Measurements from ENCODE around the gene PDIK1L.
"Not testable (repeated sequence)": the region's sequence is repeated elsewhere in the genome, so short reads cannot be mapped to it uniquely, and the experiment has no call there.

Gene PDIK1L

GRCh38 chr1:26084844-26085243 lies 26.8 kb upstream of the PDIK1L start:
- no peak for TF ChIP-seq CTCF (IDR thresholded peaks at IDR 0.05; ENCODE audit: borderline replicate concordance, insufficient read depth, low read depth, low read length)
- H3K4me3 ChIP-seq (ENCODE audit: low read depth, low read length), result no peak overlapping the region

- TF ChIP-seq CTCF (IDR thresholded peaks at IDR 0.05; ENCODE audit: borderline replicate concordance, insufficient read depth, low read depth, low read length), result no peak
Observed at GRCh38 chr1:26089125-26089524, 22.5 kb upstream of the PDIK1L start.

GRCh38 chr1:26090893-26091292 lies 20.7 kb upstream of the PDIK1L start:
- TF ChIP-seq CTCF (IDR thresholded peaks at IDR 0.05; ENCODE audit: borderline replicate concordance, insufficient read depth, low read depth, low read length), result no peak
- no peak overlapping the region for H3K4me3 ChIP-seq (ENCODE audit: low read depth, low read length)

More at GRCh38 chr1:26089125-26089524, 22.5 kb upstream of the PDIK1L start:
- no peak overlapping the region for H3K4me3 ChIP-seq (ENCODE audit: low read depth, low read length)

DNA sequence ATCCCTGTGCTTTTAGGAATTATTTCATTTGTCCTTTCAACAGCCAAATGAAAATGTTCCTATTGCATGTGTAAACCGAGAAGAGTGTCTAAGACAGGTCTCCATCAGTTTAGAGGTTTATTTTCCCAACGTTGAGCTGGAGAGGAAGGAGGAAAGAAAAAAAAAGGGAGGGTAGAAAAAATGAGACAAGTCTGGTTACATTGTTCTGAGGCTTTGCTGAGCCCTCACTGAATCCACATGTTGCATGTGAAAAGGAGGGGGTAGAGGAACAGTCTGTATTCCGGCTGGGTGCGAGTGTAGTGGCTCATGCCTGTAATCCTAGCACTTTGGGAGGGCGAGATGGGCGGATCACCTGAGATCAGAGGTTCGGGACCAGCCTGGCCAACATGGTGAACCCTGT lies 19.2 kb upstream of the PDIK1L start:
- no peak overlapping the region for H3K4me3 ChIP-seq (ENCODE audit: low read depth, low read length)
- TF ChIP-seq CTCF (IDR thresholded peaks at IDR 0.05; ENCODE audit: borderline replicate concordance, insufficient read depth, low read depth, low read length), result no peak

DNA sequence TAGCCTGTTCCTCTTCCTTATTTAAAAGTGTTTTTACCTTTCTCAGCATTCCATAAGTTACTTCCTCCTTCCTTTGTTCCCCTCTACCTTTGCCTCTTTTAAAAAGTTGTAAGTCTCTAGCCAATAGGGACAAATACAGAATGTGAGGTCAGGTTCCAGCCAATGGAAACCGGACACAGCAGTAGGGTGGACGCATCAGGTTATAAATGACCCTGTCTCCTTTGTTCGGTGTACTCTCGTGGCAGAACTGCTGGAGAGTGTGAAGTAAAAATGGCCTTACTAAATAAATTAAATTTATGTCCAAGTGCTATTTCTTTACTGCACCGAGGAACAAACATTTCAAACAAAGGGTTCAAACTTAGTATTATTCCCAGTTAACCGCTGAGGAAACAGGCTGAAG lies 18.1 kb upstream of the PDIK1L start:
- H3K4me3 ChIP-seq (ENCODE audit: low read depth, low read length), result not testable (repeated sequence)

DNA sequence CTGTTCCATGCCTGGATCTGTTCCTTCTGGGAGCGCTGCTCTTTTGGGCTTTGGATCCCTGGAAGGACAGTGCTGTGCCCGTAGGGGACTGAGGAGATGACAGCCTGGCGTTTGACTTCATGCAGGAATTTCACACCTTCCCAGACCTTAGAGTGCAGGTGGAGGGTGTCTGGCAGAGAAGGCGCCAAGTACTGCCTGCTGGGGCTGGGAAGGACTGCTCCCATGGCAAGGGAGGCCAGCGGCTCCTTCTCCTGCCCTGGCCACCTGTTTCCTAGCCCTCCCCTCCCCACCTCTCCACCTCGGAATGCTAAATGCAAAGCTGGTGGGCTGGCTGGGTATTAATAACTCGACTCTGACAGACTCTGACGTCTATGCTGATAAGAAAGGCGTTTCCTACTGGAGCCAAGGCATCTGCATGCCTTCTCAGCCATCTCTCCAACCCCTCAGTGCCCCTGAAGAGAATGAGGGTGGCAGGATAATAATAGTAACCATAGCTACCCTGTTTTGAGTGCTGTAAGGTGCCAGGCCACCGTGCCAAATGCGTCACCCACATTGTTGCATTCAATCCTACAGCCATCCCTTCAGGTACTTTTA lies 17.5 kb upstream of the PDIK1L start:
- H3K4me3 ChIP-seq (ENCODE audit: low read depth, low read length), result no peak overlapping the region
- TF ChIP-seq CTCF (IDR thresholded peaks at IDR 0.05; ENCODE audit: borderline replicate concordance, insufficient read depth, low read depth, low read length), result no peak

DNA sequence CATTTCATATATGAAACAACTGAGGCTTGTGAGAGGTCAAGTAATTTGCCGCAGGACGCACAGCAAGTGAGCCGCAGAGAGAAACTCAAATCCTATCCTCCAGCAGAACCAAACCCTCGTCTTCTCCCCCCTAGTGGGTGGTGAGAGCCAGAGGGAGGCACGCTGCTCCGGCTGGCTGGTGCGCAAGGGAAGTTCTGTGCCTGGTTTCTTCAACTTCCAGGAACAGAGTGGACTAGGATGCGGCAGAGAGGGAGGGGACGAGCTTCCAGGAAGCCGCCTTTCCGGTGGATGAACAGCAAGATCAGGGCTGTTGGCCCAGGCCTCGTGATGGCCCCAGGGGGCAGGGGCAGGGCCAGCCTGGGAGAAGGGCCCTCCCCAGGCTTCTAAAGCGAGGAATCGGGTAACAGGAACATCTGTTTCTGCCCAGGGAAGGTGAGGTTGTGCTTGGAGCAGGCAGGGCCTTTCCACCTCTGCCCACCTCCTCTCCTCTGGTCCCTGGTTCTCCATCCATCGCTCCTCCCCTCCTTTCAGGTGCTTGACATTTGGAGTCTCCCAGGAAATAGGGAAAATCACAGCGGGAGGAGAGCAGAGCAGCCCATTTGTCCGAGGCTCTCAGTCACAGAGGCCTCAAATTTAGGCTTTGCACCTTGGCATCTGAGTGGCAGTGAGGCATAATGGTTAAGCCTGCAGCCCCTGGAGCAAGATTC lies 16.8 kb upstream of the PDIK1L start:
- TF ChIP-seq CTCF (IDR thresholded peaks at IDR 0.05; ENCODE audit: borderline replicate concordance, insufficient read depth, low read depth, low read length), result no peak
- no peak overlapping the region for H3K4me3 ChIP-seq (ENCODE audit: low read depth, low read length)
